H1 (cell line): ENCODE data around the gene SMIM41. TPM values are rescaled to one million over a fixed set of nuclear protein-coding genes. Genes with fewer than 3 reads are reported as not detected.

Experiments
- EZH2 ChIP-seq: fragments of 200-600 bp; sonication (generic); IDR thresholded peaks from 2 replicates; pipeline ENCODE4 v1.7.1; 2012; ENCODE audit warnings: low read depth, mild to moderate bottlenecking, moderate library complexity, low read length, inconsistent platforms; ENCODE audit not compliant: severe bottlenecking
- POLR2A ChIP-seq, 2 experiments: IDR thresholded peaks; 1 replicate in 1 of 2; 2 replicates in 1 of 2; pipeline ENCODE4 v1.6.1; 2011; ENCODE audit warnings: low read depth in 2 of 2, low read length in 2 of 2, mild to moderate bottlenecking in 2 of 2; ENCODE audit errors: control extremely low read depth in 1 of 2
- RAD21 ChIP-seq, 2 experiments: IDR thresholded peaks in 1 of 2; conservative IDR thresholded peaks in 1 of 2; 2 replicates each; pipeline ENCODE4 v1.6.1; 2011; ENCODE audit warnings: low read depth in 2 of 2, low read length in 2 of 2, improper control_type of control experiment in 1 of 2, inconsistent platforms in 1 of 2, mild to moderate bottlenecking in 1 of 2, moderate library complexity in 1 of 2
- RNF2 ChIP-seq: fragments of 200-900, 300-1000 bp; sonication (generic); IDR thresholded peaks from 2 replicates; pipeline ENCODE4 v1.7.1; 2016; ENCODE audit warnings: borderline replicate concordance, low read depth, mild to moderate bottlenecking, antibody characterized with exemption, low read length; ENCODE audit not compliant: poor library complexity, severe bottlenecking; ENCODE audit errors: missing control alignments
- SP4 ChIP-seq: IDR thresholded peaks from 2 replicates; pipeline ENCODE4 v1.6.1; 2012; ENCODE audit warnings: low read length, inconsistent platforms
- TAF1 ChIP-seq: IDR thresholded peaks from 2 replicates; pipeline ENCODE4 v1.6.1; 2011; ENCODE audit warnings: mild to moderate bottlenecking, low read depth, low read length
- TBP ChIP-seq: IDR thresholded peaks from 2 replicates; pipeline ENCODE4 v1.6.1; 2011; ENCODE audit warnings: low read depth, low read length, improper control_type of control experiment
- polyA plus RNA-seq, 7 experiments: library from polyadenylated mRNA; depleted of rRNA in 3 of 7; stranded (reverse) in 5 of 7; unstranded in 2 of 7; fragments of >200 nt in 5 of 7; fragments of 200-250 nt in 2 of 7; gene quantifications; 1 replicate in 5 of 7; 2 replicates in 1 of 7; 4 replicates in 1 of 7; pipeline versions ENCODE4 v1.2.1 to v1.2.3, GENCODE V29; 2011 to 2013; ENCODE audit warnings: missing spikeins in 2 of 7, mixed read lengths in 2 of 7
- total RNA-seq: library from RNA; stranded (reverse); fragmentation: NEBNext Ultra II Directional; extraction: Animal tissue kit (Norgen Biotek cat#: 25700); gene quantifications from 2 replicates; pipeline ENCODE4 v1.2.1, GENCODE V29; 2021

SMIM41 gene
- total and polyA plus RNA-seq, 2 of the 8 experiments (the other 6 are each of a cell fraction or from before 2014, with no cell fraction given): 0.28 to 0.98 TPM

- TF ChIP-seq RNF2: no peak
- TF ChIP-seq SP4: no peak
- no peak for TF ChIP-seq RAD21 (IDR thresholded peaks at IDR 0.05 in 1 of 2, conservative IDR thresholded peaks at IDR 0.05 in 1 of 2; ENCODE audit: low read depth in 2 of 2, low read length in 2 of 2)
- TF ChIP-seq TAF1: no peak
- no peak for TF ChIP-seq EZH2
- TF ChIP-seq TBP: no peak
- TF ChIP-seq POLR2A (IDR thresholded peaks at IDR 0.05; ENCODE audit: control extremely low read depth in 1 of 2, low read depth in 2 of 2, low read length in 2 of 2): no peak
These were observed 41.1 kb upstream of the SMIM41 start (continued) for GRCh38 chr12:52038447-52038846.
